Hepatocyte (in vitro differentiated cells): ENCODE data around the gene FAM222A. TPM values are rescaled to one million over a fixed set of nuclear protein-coding genes. Genes with fewer than 3 reads are reported as not detected.

ENCODE experiments used
- DNase-seq: peaks from one replicate; pipeline ENCODE4 v3.0.0-alpha.2; 2016; ENCODE audit warnings: low spot score
- H2AFZ ChIP-seq: fragments of 200-600 bp; sonication (generic); 2 replicates; pipeline ENCODE4 v1.6.0; 2016; ENCODE audit warnings: antibody characterized with exemption, mild to moderate bottlenecking
- H3K27ac ChIP-seq: fragments of 200-600 bp; sonication (generic); 2 replicates; pipeline ENCODE4 v1.5.1; 2016; ENCODE audit warnings: mild to moderate bottlenecking
- H3K27me3 ChIP-seq: fragments of 200-600 bp; sonication (generic); 2 replicates; pipeline ENCODE4 v1.6.1; 2016
- H3K36me3 ChIP-seq: fragments of 200-600 bp; sonication (generic); replicated peaks from 2 replicates; pipeline ENCODE4 v1.5.1; 2016; ENCODE audit warnings: low read depth; ENCODE audit not compliant: insufficient read depth
- H3K4me1 ChIP-seq: fragments of 200-600 bp; sonication (generic); 2 replicates; pipeline ENCODE4 v1.5.1; 2016; ENCODE audit warnings: mild to moderate bottlenecking, moderate library complexity; ENCODE audit not compliant: insufficient read depth
- H3K4me2 ChIP-seq: fragments of 200-600 bp; sonication (generic); 2 replicates; pipeline ENCODE4 v1.6.0; 2016
- H3K4me3 ChIP-seq: fragments of 200-600 bp; sonication (generic); 2 replicates; pipeline ENCODE4 v1.5.1; 2016; ENCODE audit warnings: mild to moderate bottlenecking
- H3K79me2 ChIP-seq: fragments of 200-600 bp; sonication (generic); 2 replicates; pipeline ENCODE4 v1.6.0; 2017; ENCODE audit warnings: mild to moderate bottlenecking
- H3K9me2 ChIP-seq: fragments of 200-600 bp; sonication (generic); replicated peaks from 2 replicates; pipeline ENCODE4 v1.6.0; 2017; ENCODE audit warnings: mild to moderate bottlenecking; ENCODE audit not compliant: insufficient read depth
- H3K9me3 ChIP-seq: fragments of 200-600 bp; sonication (generic); 2 replicates; pipeline ENCODE4 v1.5.1; 2016; ENCODE audit warnings: low read depth, mild to moderate bottlenecking
- H4K20me1 ChIP-seq: fragments of 200-600 bp; sonication (generic); 2 replicates; pipeline ENCODE4 v1.6.0; 2016; ENCODE audit warnings: mild to moderate bottlenecking; ENCODE audit not compliant: insufficient read depth, poor library complexity, severe bottlenecking
- CTCF ChIP-seq: fragments of 200-600 bp; sonication (generic); IDR thresholded peaks from 2 replicates; pipeline ENCODE4 v1.5.1; 2016; ENCODE audit warnings: antibody characterized with exemption, mild to moderate bottlenecking; ENCODE audit not compliant: poor library complexity
- EZH2 ChIP-seq: fragments of 200-600 bp; sonication (generic); IDR thresholded peaks from 2 replicates; pipeline ENCODE4 v1.6.1; 2016; ENCODE audit warnings: antibody characterized with exemption, mild to moderate bottlenecking, borderline replicate concordance
- EZH2phosphoT487 ChIP-seq: fragments of 200-600 bp; sonication (generic); IDR thresholded peaks from one replicate; pipeline ENCODE4 v1.6.1; 2018; ENCODE audit warnings: antibody characterized with exemption, mild to moderate bottlenecking, low read depth, moderate library complexity; ENCODE audit not compliant: unreplicated experiment, severe bottlenecking
- WGBS: methylation state at CpG from one replicate; pipeline ENCODE4 v1.1.6; 2016; ENCODE audit warnings: low lambda C conversion rate; ENCODE audit errors: missing lambda C conversion rate; 5-methylcytosine and 5-hydroxymethylcytosine counted together
- polyA plus RNA-seq: library from polyadenylated mRNA; unstranded; fragments of >200 nt; fragmentation: Nextera tagmentation; extraction: Ambion mirVana; gene quantifications from 2 replicates; pipeline ENCODE4 v1.2.1, GENCODE V29; 2016
- total RNA-seq: library from RNA; depleted of rRNA; stranded (reverse); fragments of >200 nt; gene quantifications from 2 replicates; pipeline ENCODE4 v1.2.3, GENCODE V29; 2014

The FAM222A gene
- total and polyA plus RNA-seq, 2 experiments from 2014 or later, result 7.4 to 11.3 TPM

GRCh38 chr12:109670731-109671130, 42.9 kb upstream of the FAM222A start:
- no peak overlapping the region for H3K27ac ChIP-seq
- TF ChIP-seq EZH2phosphoT487 (no peak), CTCF (no peak), EZH2 (no peak)
- no peak for DNase-seq
- H3K4me2 ChIP-seq, result no peak overlapping the region
- no peaks in the 10 kb centered on the region for H3K79me2 ChIP-seq
- no peaks in the 10 kb centered on the region for H4K20me1 ChIP-seq
- no peaks in the 10 kb centered on the region for H3K36me3 ChIP-seq
- no peaks in the 10 kb centered on the region for H3K9me2 ChIP-seq
- H3K4me1 ChIP-seq, result no peaks in the 10 kb centered on the region
- H2AFZ ChIP-seq, result no peak overlapping the region
- no peaks in the 10 kb centered on the region for H3K9me3 ChIP-seq
- no peaks in the 10 kb centered on the region for H3K27me3 ChIP-seq
- WGBS, result 30% methylated on average over 8 of the region's 10 CpGs
- H3K4me3 ChIP-seq, result no peak overlapping the region

GRCh38 chr12:109671502-109671901, 42.1 kb upstream of the FAM222A start:
- Histone ChIP-seq H3K36me3 (no peaks in the 10 kb centered on the region), H3K4me2 (no peak overlapping the region), H3K79me2 (no peaks in the 10 kb centered on the region), H3K27me3 (no peaks in the 10 kb centered on the region), H3K4me3 (no peak overlapping the region), H3K4me1 (no peaks in the 10 kb centered on the region), H4K20me1 (no peaks in the 10 kb centered on the region), H2AFZ (no peak overlapping the region), H3K27ac (no peak overlapping the region), H3K9me3 (no peaks in the 10 kb centered on the region), H3K9me2 (no peaks in the 10 kb centered on the region)
- no peak for DNase-seq
- WGBS, result 65% methylated on average over 3 of the region's 3 CpGs
- TF ChIP-seq EZH2phosphoT487 (no peak), EZH2 (no peak), CTCF (no peak)

GRCh38 chr12:109673379-109673778, 40.2 kb upstream of the FAM222A start:
- H3K27me3 ChIP-seq, result no peaks in the 10 kb centered on the region
- no peak for TF ChIP-seq EZH2
- no peak for TF ChIP-seq EZH2phosphoT487
- TF ChIP-seq CTCF, result no peak
- H3K4me3 ChIP-seq, result no peak overlapping the region
- no peak overlapping the region for H2AFZ ChIP-seq
- WGBS, result 90% methylated on average over 3 of the region's 3 CpGs
- H3K27ac ChIP-seq, result no peak overlapping the region
- no peaks in the 10 kb centered on the region for H3K9me2 ChIP-seq
- no peak overlapping the region for H3K4me2 ChIP-seq
- DNase-seq, result no peak
- no peaks in the 10 kb centered on the region for H4K20me1 ChIP-seq
- no peaks in the 10 kb centered on the region for H3K9me3 ChIP-seq
- peaks cover 2% of the 10 kb centered on the region for H3K4me1 ChIP-seq
- no peaks in the 10 kb centered on the region for H3K36me3 ChIP-seq
- no peaks in the 10 kb centered on the region for H3K79me2 ChIP-seq

GRCh38 chr12:109673884-109674283, 39.7 kb upstream of the FAM222A start:
- H3K9me2 ChIP-seq, result no peaks in the 10 kb centered on the region
- DNase-seq, result no peak
- no peak overlapping the region for H3K27ac ChIP-seq
- H3K9me3 ChIP-seq, result no peaks in the 10 kb centered on the region
- TF ChIP-seq EZH2phosphoT487 (no peak), CTCF (no peak), EZH2 (no peak)
- no peak overlapping the region for H3K4me2 ChIP-seq
- H3K27me3 ChIP-seq, result no peaks in the 10 kb centered on the region
- H3K4me3 ChIP-seq, result no peak overlapping the region
- no peaks in the 10 kb centered on the region for H4K20me1 ChIP-seq
- no peak overlapping the region for H2AFZ ChIP-seq
- H3K36me3 ChIP-seq, result no peaks in the 10 kb centered on the region
- H3K4me1 ChIP-seq, result peaks cover 7% of the 10 kb centered on the region
- WGBS, result 94% methylated on average over 2 of the region's 2 CpGs
- no peaks in the 10 kb centered on the region for H3K79me2 ChIP-seq
